Measurements from ENCODE around the gene WDR44.

Gene WDR44

DNA sequence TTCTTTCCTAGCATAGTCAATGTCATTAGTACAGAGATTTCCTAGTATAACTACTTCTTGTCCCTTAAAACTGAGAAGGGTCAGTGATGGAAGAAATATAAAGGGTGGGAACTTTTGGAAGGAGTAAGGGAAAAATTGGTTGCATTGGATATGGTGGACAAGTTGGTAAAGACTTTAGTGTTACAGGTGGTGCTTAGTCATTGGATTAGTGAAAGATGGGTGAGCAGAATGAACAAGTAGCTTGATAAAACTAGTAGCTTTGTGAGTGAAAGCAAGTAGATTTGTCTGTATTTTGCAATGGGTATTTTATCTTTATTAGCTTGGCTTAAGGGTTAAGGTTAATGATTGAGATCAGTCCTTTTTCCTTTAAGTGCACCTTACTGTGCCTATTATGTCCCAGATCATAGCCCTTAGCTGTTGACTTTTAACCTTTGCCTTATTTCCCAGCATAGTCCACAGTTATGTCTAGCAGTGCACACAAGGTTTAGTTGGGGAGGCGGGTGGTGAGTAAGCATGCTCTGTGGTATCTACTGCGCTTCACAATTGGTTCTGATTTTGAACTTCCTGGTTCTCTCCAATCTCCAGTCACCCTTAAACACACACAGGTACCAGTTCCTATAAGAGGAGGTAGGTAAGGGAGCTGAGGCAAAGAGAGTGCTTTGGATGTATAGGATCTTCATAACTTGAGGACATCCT is 9.5 kb downstream of the WDR44 start:
- no peak for DNase-seq
- Histone ChIP-seq H3K9me3 (ENCODE audit: control insufficient read depth, low read length) (no peaks in the 10 kb centered on the region), H3K27me3 (replicated peaks; ENCODE audit: control insufficient read depth, insufficient read depth, low read length, poor library complexity, severe bottlenecking) (no peaks in the 10 kb centered on the region), H3K27ac (ENCODE audit: insufficient read depth, low read length, poor library complexity, severe bottlenecking) (no peak overlapping the region), H3K4me3 (ENCODE audit: insufficient read depth, low read depth, low read length, poor library complexity, severe bottlenecking) (no peak overlapping the region), H3K36me3 (ENCODE audit: control insufficient read depth, insufficient read depth, low read length) (no peaks in the 10 kb centered on the region), H3K4me1 (ENCODE audit: control insufficient read depth, insufficient read depth, low read length, poor library complexity, severe bottlenecking) (peaks cover 2% of the 10 kb centered on the region)

GRCh38 chrX:118356154-118356701 is 10.3 kb downstream of the WDR44 start:
- DNase-seq, result no peak
- Histone ChIP-seq H3K9me3 (ENCODE audit: control insufficient read depth, low read length) (no peaks in the 10 kb centered on the region), H3K27me3 (replicated peaks; ENCODE audit: control insufficient read depth, insufficient read depth, low read length, poor library complexity, severe bottlenecking) (no peaks in the 10 kb centered on the region), H3K4me1 (ENCODE audit: control insufficient read depth, insufficient read depth, low read length, poor library complexity, severe bottlenecking) (peaks cover 2% of the 10 kb centered on the region), H3K27ac (ENCODE audit: insufficient read depth, low read length, poor library complexity, severe bottlenecking) (no peak overlapping the region), H3K4me3 (ENCODE audit: insufficient read depth, low read depth, low read length, poor library complexity, severe bottlenecking) (no peak overlapping the region), H3K36me3 (ENCODE audit: control insufficient read depth, insufficient read depth, low read length) (no peaks in the 10 kb centered on the region)

- no peak for DNase-seq
- no peak overlapping the region for H3K27ac ChIP-seq (ENCODE audit: insufficient read depth, low read length, poor library complexity, severe bottlenecking)
- no peak overlapping the region for H3K4me3 ChIP-seq (ENCODE audit: insufficient read depth, low read depth, low read length, poor library complexity, severe bottlenecking)
- no peaks in the 10 kb centered on the region for H3K4me1 ChIP-seq (ENCODE audit: control insufficient read depth, insufficient read depth, low read length, poor library complexity, severe bottlenecking)
- H3K9me3 ChIP-seq (ENCODE audit: control insufficient read depth, low read length), result no peaks in the 10 kb centered on the region
- H3K27me3 ChIP-seq (replicated peaks; ENCODE audit: control insufficient read depth, insufficient read depth, low read length, poor library complexity, severe bottlenecking), result no peaks in the 10 kb centered on the region
- no peaks in the 10 kb centered on the region for H3K36me3 ChIP-seq (ENCODE audit: control insufficient read depth, insufficient read depth, low read length)
Measured at GRCh38 chrX:118360429-118361125, 14.7 kb downstream of the WDR44 start.

GRCh38 chrX:118364261-118364660 is 18.4 kb downstream of the WDR44 start:
- Histone ChIP-seq H3K4me3 (ENCODE audit: insufficient read depth, low read depth, low read length, poor library complexity, severe bottlenecking) (no peak overlapping the region), H3K27ac (ENCODE audit: insufficient read depth, low read length, poor library complexity, severe bottlenecking) (no peak overlapping the region), H3K36me3 (ENCODE audit: control insufficient read depth, insufficient read depth, low read length) (no peaks in the 10 kb centered on the region), H3K4me1 (ENCODE audit: control insufficient read depth, insufficient read depth, low read length, poor library complexity, severe bottlenecking) (no peaks in the 10 kb centered on the region), H3K27me3 (replicated peaks; ENCODE audit: control insufficient read depth, insufficient read depth, low read length, poor library complexity, severe bottlenecking) (no peaks in the 10 kb centered on the region), H3K9me3 (ENCODE audit: control insufficient read depth, low read length) (no peaks in the 10 kb centered on the region)
- no peak for DNase-seq

- no peak for DNase-seq
- H3K9me3 ChIP-seq (ENCODE audit: control insufficient read depth, low read length), result no peaks in the 10 kb centered on the region
Measured at GRCh38 chrX:118367338-118367737, 21.4 kb downstream of the WDR44 start.

GRCh38 chrX:118368398-118368797 is 22.5 kb downstream of the WDR44 start:
- Histone ChIP-seq H3K36me3 (ENCODE audit: control insufficient read depth, insufficient read depth, low read length) (no peaks in the 10 kb centered on the region), H3K27ac (ENCODE audit: insufficient read depth, low read length, poor library complexity, severe bottlenecking) (no peak overlapping the region), H3K9me3 (ENCODE audit: control insufficient read depth, low read length) (no peaks in the 10 kb centered on the region), H3K27me3 (replicated peaks; ENCODE audit: control insufficient read depth, insufficient read depth, low read length, poor library complexity, severe bottlenecking) (no peaks in the 10 kb centered on the region), H3K4me3 (ENCODE audit: insufficient read depth, low read depth, low read length, poor library complexity, severe bottlenecking) (no peak overlapping the region), H3K4me1 (ENCODE audit: control insufficient read depth, insufficient read depth, low read length, poor library complexity, severe bottlenecking) (no peaks in the 10 kb centered on the region)
- no peak for DNase-seq

More at GRCh38 chrX:118367338-118367737, 21.4 kb downstream of the WDR44 start:
- Histone ChIP-seq H3K36me3 (ENCODE audit: control insufficient read depth, insufficient read depth, low read length) (no peaks in the 10 kb centered on the region), H3K4me1 (ENCODE audit: control insufficient read depth, insufficient read depth, low read length, poor library complexity, severe bottlenecking) (no peaks in the 10 kb centered on the region), H3K27ac (ENCODE audit: insufficient read depth, low read length, poor library complexity, severe bottlenecking) (no peak overlapping the region), H3K27me3 (replicated peaks; ENCODE audit: control insufficient read depth, insufficient read depth, low read length, poor library complexity, severe bottlenecking) (no peaks in the 10 kb centered on the region), H3K4me3 (ENCODE audit: insufficient read depth, low read depth, low read length, poor library complexity, severe bottlenecking) (no peak overlapping the region)

- Histone ChIP-seq H3K4me1 (ENCODE audit: control insufficient read depth, insufficient read depth, low read length, poor library complexity, severe bottlenecking) (no peaks in the 10 kb centered on the region), H3K9me3 (ENCODE audit: control insufficient read depth, low read length) (no peaks in the 10 kb centered on the region), H3K36me3 (ENCODE audit: control insufficient read depth, insufficient read depth, low read length) (no peaks in the 10 kb centered on the region), H3K27ac (ENCODE audit: insufficient read depth, low read length, poor library complexity, severe bottlenecking) (no peak overlapping the region), H3K27me3 (replicated peaks; ENCODE audit: control insufficient read depth, insufficient read depth, low read length, poor library complexity, severe bottlenecking) (no peaks in the 10 kb centered on the region), H3K4me3 (ENCODE audit: insufficient read depth, low read depth, low read length, poor library complexity, severe bottlenecking) (no peak overlapping the region)
- DNase-seq, result no peak
Measured at GRCh38 chrX:118370921-118371624, 25.2 kb downstream of the WDR44 start.

- no peak for DNase-seq
- no peak overlapping the region for H3K27ac ChIP-seq (ENCODE audit: insufficient read depth, low read length, poor library complexity, severe bottlenecking)
- H3K27me3 ChIP-seq (replicated peaks; ENCODE audit: control insufficient read depth, insufficient read depth, low read length, poor library complexity, severe bottlenecking), result no peaks in the 10 kb centered on the region
- H3K4me1 ChIP-seq (ENCODE audit: control insufficient read depth, insufficient read depth, low read length, poor library complexity, severe bottlenecking), result no peaks in the 10 kb centered on the region
- no peaks in the 10 kb centered on the region for H3K36me3 ChIP-seq (ENCODE audit: control insufficient read depth, insufficient read depth, low read length)
- no peaks in the 10 kb centered on the region for H3K9me3 ChIP-seq (ENCODE audit: control insufficient read depth, low read length)
- H3K4me3 ChIP-seq (ENCODE audit: insufficient read depth, low read depth, low read length, poor library complexity, severe bottlenecking), result no peak overlapping the region
Measured at GRCh38 chrX:118373538-118373937, 27.6 kb downstream of the WDR44 start.

DNA sequence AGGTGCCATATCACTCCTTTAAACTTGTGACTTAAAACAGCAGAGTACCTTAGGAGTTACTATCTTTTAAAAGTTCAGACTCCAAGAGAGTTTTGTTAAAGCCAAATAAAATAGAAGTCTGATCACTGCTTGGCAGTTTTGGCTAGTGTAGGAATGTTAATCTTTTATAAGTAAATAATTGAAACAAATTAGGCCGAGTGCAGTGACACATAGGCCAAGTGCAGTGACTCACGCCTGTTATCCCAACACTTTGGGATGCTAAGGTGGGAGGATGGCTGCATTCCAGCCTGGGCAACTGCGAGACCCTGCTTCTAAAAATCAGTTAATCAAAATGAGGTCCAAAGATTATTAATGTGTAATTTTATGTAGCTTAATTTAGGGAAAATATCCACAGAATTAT is 37.2 kb downstream of the WDR44 start:
- Histone ChIP-seq H3K36me3 (ENCODE audit: control insufficient read depth, insufficient read depth, low read length) (no peaks in the 10 kb centered on the region), H3K27ac (ENCODE audit: insufficient read depth, low read length, poor library complexity, severe bottlenecking) (no peak overlapping the region), H3K9me3 (ENCODE audit: control insufficient read depth, low read length) (no peaks in the 10 kb centered on the region), H3K27me3 (replicated peaks; ENCODE audit: control insufficient read depth, insufficient read depth, low read length, poor library complexity, severe bottlenecking) (no peaks in the 10 kb centered on the region), H3K4me3 (ENCODE audit: insufficient read depth, low read depth, low read length, poor library complexity, severe bottlenecking) (no peak overlapping the region), H3K4me1 (ENCODE audit: control insufficient read depth, insufficient read depth, low read length, poor library complexity, severe bottlenecking) (no peaks in the 10 kb centered on the region)
- no peak for DNase-seq

DNA sequence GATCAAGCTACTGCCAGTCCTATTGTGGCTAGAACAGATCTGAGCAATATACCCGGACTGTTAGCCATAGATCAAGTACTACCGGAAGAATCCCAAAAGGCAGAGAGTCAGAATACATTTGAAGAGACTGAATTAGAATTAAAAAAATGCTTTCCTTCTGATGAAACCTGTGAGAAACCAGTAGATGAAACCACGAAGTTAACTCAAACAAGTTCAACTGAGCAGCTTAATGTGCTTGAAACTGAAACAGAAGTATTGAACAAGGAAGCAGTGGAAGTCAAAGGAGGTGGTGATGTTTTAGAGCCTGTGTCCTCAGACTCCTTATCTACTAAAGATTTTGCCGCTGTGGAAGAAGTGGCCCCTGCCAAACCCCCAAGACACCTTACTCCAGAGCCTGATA is 46.8 kb downstream of the WDR44 start:
- Histone ChIP-seq H3K9me3 (ENCODE audit: control insufficient read depth, low read length) (no peaks in the 10 kb centered on the region), H3K36me3 (ENCODE audit: control insufficient read depth, insufficient read depth, low read length) (peaks cover 3% of the 10 kb centered on the region), H3K27me3 (replicated peaks; ENCODE audit: control insufficient read depth, insufficient read depth, low read length, poor library complexity, severe bottlenecking) (no peaks in the 10 kb centered on the region), H3K4me3 (ENCODE audit: insufficient read depth, low read depth, low read length, poor library complexity, severe bottlenecking) (no peak overlapping the region), H3K27ac (ENCODE audit: insufficient read depth, low read length, poor library complexity, severe bottlenecking) (no peak overlapping the region), H3K4me1 (ENCODE audit: control insufficient read depth, insufficient read depth, low read length, poor library complexity, severe bottlenecking) (no peaks in the 10 kb centered on the region)
- DNase-seq, result no peak

Measured in effector memory CD4-positive, alpha-beta T cell (primary cell).